Ureter (tissue), 1 donor: ENCODE data around the gene FUCA2. TPM values are rescaled to one million over a fixed set of nuclear protein-coding genes. Genes with fewer than 3 reads are reported as not detected.
"Not testable (repeated sequence)": the region's sequence is repeated elsewhere in the genome, so short reads cannot be mapped to it uniquely, and the experiment has no call there.

Source experiments
- DNase-seq: peaks from one replicate; pipeline ENCODE4 v3.0.0-alpha.2; 2020; ENCODE audit warnings: low spot score
- total RNA-seq: library from RNA; stranded (reverse); gene quantifications from one replicate; pipeline ENCODE4 v1.2.4, GENCODE V29; 2023
- donor health status: DM: yes; HTN: yes; CAD: no.

Gene FUCA2
- total RNA-seq, 1 donor from 2014 or later, result 60.7 TPM

- no peak for DNase-seq
Measured at GRCh38 chr6:143535189-143535614, 23.7 kb upstream of the FUCA2 start.

- DNase-seq, result no peak
Measured at GRCh38 chr6:143531720-143532499, 20.4 kb upstream of the FUCA2 start.

GRCh38 chr6:143529095-143529494 is 17.6 kb upstream of the FUCA2 start:
- no peak for DNase-seq

- no peak for DNase-seq
Measured at GRCh38 chr6:143528164-143528811, 16.8 kb upstream of the FUCA2 start.

GRCh38 chr6:143527677-143528076 is 16.2 kb upstream of the FUCA2 start:
- no peak for DNase-seq

- DNase-seq, result no peak
Measured at GRCh38 chr6:143525356-143525755, 13.8 kb upstream of the FUCA2 start.

- DNase-seq, result no peak
Measured at GRCh38 chr6:143522039-143522600, 10.6 kb upstream of the FUCA2 start.

GRCh38 chr6:143517447-143517773 is 5.9 kb upstream of the FUCA2 start:
- DNase-seq, result no peak

GRCh38 chr6:143516690-143517446 is 5.3 kb upstream of the FUCA2 start:
- DNase-seq, result no peak

- no peak for DNase-seq
Measured at GRCh38 chr6:143515766-143516355, 4.3 kb upstream of the FUCA2 start.

- peak; percentile 63 for DNase-seq
Measured at GRCh38 chr6:143515061-143515760, 3.7 kb upstream of the FUCA2 start.

- no peak for DNase-seq
Measured at GRCh38 chr6:143513410-143513809, 1.9 kb upstream of the FUCA2 start.

GRCh38 chr6:143510326-143510725 is 1.2 kb downstream of the FUCA2 start:
- DNase-seq, result not testable (repeated sequence)

GRCh38 chr6:143507358-143508145 is 4.0 kb downstream of the FUCA2 start:
- no peak for DNase-seq

- no peak for DNase-seq
Measured at GRCh38 chr6:143506620-143507019, 4.9 kb downstream of the FUCA2 start.

- no peak for DNase-seq
Measured at GRCh38 chr6:143506199-143506598, 5.3 kb downstream of the FUCA2 start.

GRCh38 chr6:143505537-143505936 is 6.0 kb downstream of the FUCA2 start:
- DNase-seq, result no peak

GRCh38 chr6:143505111-143505510 is 6.4 kb downstream of the FUCA2 start:
- no peak for DNase-seq

GRCh38 chr6:143504369-143504768 is 7.2 kb downstream of the FUCA2 start:
- no peak for DNase-seq

GRCh38 chr6:143501851-143502250 is 9.7 kb downstream of the FUCA2 start:
- no peak for DNase-seq

- no peak for DNase-seq
Measured at GRCh38 chr6:143498428-143498827, 13.1 kb downstream of the FUCA2 start.
